Astrocyte (in vitro differentiated cells and primary cell): Measurements from ENCODE around the gene LRG1.

ENCODE experiments used
- CTCF ChIP-seq: IDR thresholded peaks from 2 replicates; pipeline ENCODE4 v1.5.1; 2011; ENCODE audit warnings: low read depth, mild to moderate bottlenecking, inconsistent platforms, low read length, moderate library complexity; ENCODE audit not compliant: insufficient read depth
- EZH2 ChIP-seq: IDR thresholded peaks from 2 replicates; pipeline ENCODE4 v1.6.1; 2012; ENCODE audit warnings: mild to moderate bottlenecking, low read length, inconsistent platforms; ENCODE audit not compliant: insufficient read depth

GRCh38 chr19:4516939-4517300, 22.9 kb downstream of the LRG1 start:
- TF ChIP-seq CTCF = no peak
- no peak for TF ChIP-seq EZH2
